ENCODE measurements around the gene CEACAM19. TPM values are rescaled to one million over a fixed set of nuclear protein-coding genes. Genes with fewer than 3 reads are reported as not detected.

The CEACAM19 gene
- total and polyA plus RNA-seq, 9 of the 15 experiments (the other 6 are each of a cell fraction or from before 2014, with no cell fraction given), result 0.15 to 0.30 (median 0.23) TPM; not detected in 5

DNA sequence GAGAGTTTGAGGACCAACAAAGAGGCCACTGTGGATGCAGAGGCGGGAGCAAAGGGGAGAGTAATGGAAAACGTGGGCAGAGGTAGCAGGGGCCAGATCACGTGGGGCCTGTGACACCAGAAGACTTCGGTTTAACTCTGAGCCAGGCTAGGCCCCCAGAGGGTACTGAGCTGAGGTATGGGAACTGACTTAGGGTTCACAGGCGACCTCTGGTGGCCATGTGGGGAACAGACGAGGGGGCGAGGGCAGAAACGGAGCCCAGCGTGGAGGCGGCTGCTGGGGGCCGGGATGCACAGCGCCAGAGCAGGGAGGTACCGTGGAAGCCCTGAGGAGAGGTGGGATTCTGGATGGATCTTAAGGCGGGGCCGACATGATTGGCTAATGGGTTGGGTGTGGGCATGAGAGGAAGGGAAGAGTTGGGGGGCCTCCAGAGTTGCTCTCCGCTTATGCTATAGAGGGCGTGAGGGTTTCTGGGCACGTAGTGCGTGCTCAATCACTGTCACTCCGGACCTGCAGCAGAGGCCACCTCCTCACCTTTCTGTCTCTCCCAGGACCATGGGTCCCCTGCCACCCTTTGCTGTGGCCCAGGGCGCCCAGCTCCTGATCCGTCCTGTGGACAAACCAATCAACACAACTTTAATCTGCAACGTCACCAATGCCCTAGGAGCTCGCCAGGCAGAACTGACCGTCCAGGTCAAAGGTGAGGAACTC is 13.9 kb upstream of the CEACAM19 start (continued):
- no peak for TF ChIP-seq AFF1 (IDR thresholded peaks at IDR 0.05; ENCODE audit: low read depth in 1 of 2, partially characterized antibody in 2 of 2)
- no peak for TF ChIP-seq HSF4 (CRISPR knock-in tag; IDR thresholded peaks at IDR 0.05; ENCODE audit: borderline replicate concordance)
- 0 out of 2 replicates have a peak, but pooled peaks have one; percentile 49 for TF ChIP-seq OTX1 (CRISPR knock-in tag; IDR thresholded peaks at IDR 0.05)
- no peak for TF ChIP-seq NR4A1 (CRISPR knock-in tag; IDR thresholded peaks at IDR 0.05)
- TF ChIP-seq NR4A1 (tag; IDR thresholded peaks at IDR 0.05), result no peak
- TF ChIP-seq ZNF184 (CRISPR knock-in tag; IDR thresholded peaks at IDR 0.05), result no peak
- TF ChIP-seq ZNF609 (CRISPR knock-in tag; IDR thresholded peaks at IDR 0.05; ENCODE audit: borderline replicate concordance), result no peak
- TF ChIP-seq ZKSCAN3 (CRISPR knock-in tag; IDR thresholded peaks at IDR 0.05), result no peak
- TF ChIP-seq GTF2F1 (IDR thresholded peaks at IDR 0.05; ENCODE audit: low read depth, low read length), result 0 out of 2 replicates have a peak, but pooled peaks have one; percentile 11
- TF ChIP-seq KAT7 (CRISPR knock-in tag; IDR thresholded peaks at IDR 0.05; ENCODE audit: borderline replicate concordance), result no peak
- no peak for TF ChIP-seq PPARD (CRISPR knock-in tag; IDR thresholded peaks at IDR 0.05)
- no peak for TF ChIP-seq THRAP3 (IDR thresholded peaks at IDR 0.05; ENCODE audit: borderline replicate concordance)
- peak; percentile 29; the same call in 1 of the 2 replicates for TF ChIP-seq ZBTB33 (CRISPR knock-in tag; IDR thresholded peaks at IDR 0.05)
- no peak for TF ChIP-seq ILF3 (IDR thresholded peaks at IDR 0.05; ENCODE audit: borderline replicate concordance)
- TF ChIP-seq U2AF2 (optimal IDR thresholded peaks at IDR 0.05; ENCODE audit: low read depth, low read length), result no peak
- no peak for TF ChIP-seq NFATC3 (IDR thresholded peaks at IDR 0.05)
- no peak for TF ChIP-seq SNRNP70 (optimal IDR thresholded peaks at IDR 0.05; ENCODE audit: low read depth, low read length)
- no peak for TF ChIP-seq WHSC1 (IDR thresholded peaks at IDR 0.05; ENCODE audit: low read length)
